ENCODE measurements around the gene ELF2.
"Not testable (repeated sequence)": the region's sequence is repeated elsewhere in the genome, so short reads cannot be mapped to it uniquely, and the experiment has no call there.

Gene ELF2

DNA sequence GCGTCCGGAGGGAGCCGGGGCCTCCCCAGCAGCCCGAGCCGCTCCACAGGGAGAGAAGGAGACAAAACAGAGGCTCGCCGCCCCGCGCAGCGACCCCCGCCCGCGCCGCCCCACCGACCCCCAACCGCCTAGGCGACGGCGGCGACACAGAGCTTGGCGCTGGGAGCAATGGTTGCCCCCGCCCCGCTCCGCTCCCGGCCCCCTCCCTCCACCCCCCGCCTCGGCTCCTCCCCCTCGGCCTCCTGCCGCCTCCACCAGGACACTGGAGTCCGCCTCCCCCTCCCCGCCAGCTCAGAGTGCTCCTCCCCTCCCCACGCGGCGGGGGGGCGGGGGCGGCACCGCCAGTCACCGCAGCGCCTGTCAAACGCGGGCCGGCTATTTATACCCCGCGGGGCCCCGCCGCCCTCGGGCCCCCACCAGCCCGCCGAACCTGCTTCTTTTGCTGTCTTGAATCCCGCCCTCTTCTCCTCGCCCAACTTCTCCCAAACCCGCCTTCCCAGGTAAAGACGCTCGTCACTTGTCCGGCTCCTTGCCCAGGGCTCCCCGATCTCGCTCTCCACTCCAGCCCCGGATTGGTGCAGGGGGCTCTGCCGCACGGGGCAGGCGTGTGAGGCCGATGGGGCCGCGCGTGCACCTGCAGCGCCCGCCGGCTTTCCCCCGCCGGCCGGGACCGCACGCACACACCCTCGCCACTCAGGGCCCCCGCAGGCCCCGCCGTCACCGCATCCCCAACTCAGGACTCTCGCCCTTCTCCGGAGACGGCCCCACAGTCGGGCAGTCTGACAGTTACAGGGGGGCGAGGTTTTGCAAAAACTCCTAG, at the start of gene ELF2:
ELF2 (minus strand) TSS at position 170 of the 820 bp plus-strand sequence. CDS start 39,517 bp downstream, outside the sequence.
- peak; percentile 75 for DNase-seq (ENCODE audit: low read depth)

GRCh38 chr4:139223682-139224317, 46.8 kb upstream of the ELF2 start:
- no peak for DNase-seq (ENCODE audit: low read depth)

GRCh38 chr4:139222215-139222614, 45.2 kb upstream of the ELF2 start:
- no peak for DNase-seq (ENCODE audit: low read depth)

DNA sequence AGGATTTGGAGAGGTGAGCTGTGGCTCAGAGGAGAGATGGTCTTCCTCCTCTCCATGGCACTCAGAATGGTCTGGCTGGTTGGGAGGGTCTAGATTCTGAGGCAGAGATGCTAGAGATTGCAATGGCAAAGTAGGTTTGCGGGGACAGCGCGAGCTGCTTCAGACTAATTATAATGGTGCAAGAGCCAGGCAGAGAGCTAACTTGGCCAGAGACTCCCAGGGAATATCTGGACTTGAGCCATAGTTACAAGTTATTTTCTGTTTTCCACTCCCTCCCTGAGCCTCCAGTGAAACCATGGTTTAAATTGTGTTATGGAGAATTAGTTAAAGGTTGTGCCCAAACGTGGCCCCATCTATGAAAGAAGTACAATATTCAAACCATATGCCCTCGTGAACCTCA, 44.7 kb upstream of the ELF2 start:
- DNase-seq (ENCODE audit: low read depth), result no peak

- no peak for DNase-seq (ENCODE audit: low read depth)
Measured at GRCh38 chr4:139219450-139220055, 42.5 kb upstream of the ELF2 start.

DNA sequence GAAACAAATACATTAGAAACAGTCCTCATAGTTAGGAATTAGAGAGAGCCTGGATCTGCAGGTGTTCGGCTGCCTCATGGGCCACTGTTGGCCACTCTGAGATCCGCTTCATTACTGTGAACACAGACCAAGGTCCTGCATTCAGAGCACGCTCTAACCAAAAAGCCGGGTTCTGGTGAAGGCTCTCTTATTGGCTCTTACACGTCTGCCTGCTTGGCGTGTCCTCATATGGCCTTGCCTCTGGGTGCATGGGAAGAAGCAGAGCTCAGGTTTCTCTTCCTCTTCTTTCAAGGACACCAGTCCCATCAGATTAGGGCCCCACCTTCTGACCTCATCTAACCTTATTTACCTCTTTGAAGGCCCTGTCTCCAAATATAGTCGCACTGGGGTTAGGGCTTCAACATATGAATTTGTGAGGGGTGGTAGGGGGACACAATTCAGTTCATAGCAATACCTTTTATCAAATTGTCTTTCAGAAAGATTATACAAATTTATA, 37.1 kb upstream of the ELF2 start:
- DNase-seq (ENCODE audit: low read depth), result no peak

- not testable (repeated sequence) for DNase-seq (ENCODE audit: low read depth)
Measured at GRCh38 chr4:139213633-139214032, 36.6 kb upstream of the ELF2 start.

- no peak for DNase-seq (ENCODE audit: low read depth)
Measured at GRCh38 chr4:139212900-139213299, 35.9 kb upstream of the ELF2 start.

GRCh38 chr4:139210486-139210885, 33.5 kb upstream of the ELF2 start:
- DNase-seq (ENCODE audit: low read depth), result no peak

DNA sequence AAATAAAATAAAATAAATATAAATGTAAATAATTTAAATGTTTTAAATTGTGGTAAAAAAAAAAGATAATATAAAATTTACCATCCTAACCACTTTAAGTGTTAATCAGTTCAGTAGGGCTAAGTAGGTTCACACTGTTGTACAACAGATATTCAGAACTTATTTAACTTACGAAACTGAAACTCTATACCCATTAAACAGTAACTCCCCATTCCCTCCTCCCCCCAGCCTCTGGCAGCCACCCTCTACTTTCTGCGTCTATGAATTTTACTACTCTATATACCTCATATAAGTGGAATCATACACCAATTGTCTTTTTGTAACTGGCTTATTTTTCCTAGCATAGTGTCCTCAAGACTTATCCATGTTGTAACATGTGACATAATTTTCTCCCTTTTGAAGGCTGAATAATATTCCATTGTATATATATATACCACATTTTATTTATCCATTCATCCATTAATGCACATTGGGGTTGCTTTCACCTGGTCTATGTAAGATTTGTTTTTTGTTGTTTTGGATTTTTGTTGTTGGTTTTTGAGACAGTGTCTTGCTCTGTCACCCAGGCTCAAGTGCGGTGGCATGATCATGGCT, 32.5 kb upstream of the ELF2 start:
- no peak for DNase-seq (ENCODE audit: low read depth)

DNA sequence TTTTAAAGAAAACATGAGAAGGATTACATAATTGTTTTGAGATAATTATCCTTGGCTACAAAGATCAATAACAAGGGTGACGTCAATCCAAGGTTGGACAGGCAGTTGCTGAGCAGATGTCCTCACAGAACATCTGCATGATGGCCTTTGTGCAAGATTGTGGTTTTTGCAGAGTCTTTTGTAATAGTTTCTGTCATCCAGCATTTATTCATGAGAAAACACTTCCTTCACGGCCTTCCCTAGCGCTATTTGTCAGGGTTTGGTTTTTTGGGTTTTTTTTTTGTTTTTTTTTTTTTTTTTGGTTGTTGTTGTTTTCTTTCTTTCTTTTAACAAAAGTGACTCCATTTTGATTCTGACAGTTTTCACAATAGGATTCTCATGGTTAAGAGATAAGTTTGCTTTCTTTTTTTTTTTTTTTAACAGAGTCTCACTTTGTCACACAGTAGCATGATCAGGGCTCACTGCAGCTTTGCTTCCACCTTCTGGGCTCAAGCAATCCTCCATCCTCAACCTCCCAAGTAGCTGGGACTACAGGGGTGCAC, 31.5 kb upstream of the ELF2 start:
- no peak for DNase-seq (ENCODE audit: low read depth)

GRCh38 chr4:139207873-139208403, 30.9 kb upstream of the ELF2 start:
- no peak for DNase-seq (ENCODE audit: low read depth)

GRCh38 chr4:139207247-139207646, 30.2 kb upstream of the ELF2 start:
- no peak for DNase-seq (ENCODE audit: low read depth)

GRCh38 chr4:139202991-139203390, 26.0 kb upstream of the ELF2 start:
- no peak for DNase-seq (ENCODE audit: low read depth)

DNA sequence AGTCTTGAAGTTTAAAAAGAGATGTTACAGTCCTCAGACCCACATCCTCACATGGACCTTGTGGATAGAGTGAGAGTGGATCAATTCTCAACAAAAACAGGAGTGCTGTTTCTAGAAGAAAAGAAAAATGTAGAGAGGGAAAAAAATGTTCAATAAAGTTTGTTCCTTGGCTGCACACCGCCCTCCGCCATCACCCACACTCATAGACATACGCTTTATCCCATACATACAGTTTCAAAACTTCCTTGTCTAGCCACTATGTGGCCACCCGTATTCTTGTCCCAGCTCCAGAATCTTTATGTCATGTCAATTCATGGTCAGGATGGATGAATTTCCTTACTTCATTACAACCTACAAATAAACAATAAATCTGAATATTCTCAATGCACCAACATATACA, 23.5 kb upstream of the ELF2 start:
- DNase-seq (ENCODE audit: low read depth), result no peak

DNA sequence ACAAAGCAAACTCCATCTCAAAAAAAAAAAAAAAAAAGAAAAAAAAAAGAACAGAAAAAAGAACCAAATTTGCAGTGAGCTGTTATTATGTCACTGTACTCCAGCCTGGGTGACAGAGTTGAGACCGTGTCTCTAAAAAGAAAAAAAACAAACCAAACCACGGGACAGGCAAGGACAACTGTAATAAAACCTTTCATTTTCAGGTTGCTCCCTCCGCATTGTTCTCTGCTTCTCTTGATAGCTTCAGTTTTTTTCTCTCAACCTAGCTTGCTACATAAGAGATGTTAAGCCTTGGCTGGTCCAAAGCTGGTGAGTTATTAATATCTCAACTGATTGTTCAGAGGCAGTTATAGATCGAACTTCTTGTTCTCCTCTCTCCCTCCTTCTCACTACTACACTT, 23.1 kb upstream of the ELF2 start:
- no peak for DNase-seq (ENCODE audit: low read depth)

GRCh38 chr4:139197214-139197613, 20.2 kb upstream of the ELF2 start:
- DNase-seq (ENCODE audit: low read depth), result not testable (repeated sequence)

DNA sequence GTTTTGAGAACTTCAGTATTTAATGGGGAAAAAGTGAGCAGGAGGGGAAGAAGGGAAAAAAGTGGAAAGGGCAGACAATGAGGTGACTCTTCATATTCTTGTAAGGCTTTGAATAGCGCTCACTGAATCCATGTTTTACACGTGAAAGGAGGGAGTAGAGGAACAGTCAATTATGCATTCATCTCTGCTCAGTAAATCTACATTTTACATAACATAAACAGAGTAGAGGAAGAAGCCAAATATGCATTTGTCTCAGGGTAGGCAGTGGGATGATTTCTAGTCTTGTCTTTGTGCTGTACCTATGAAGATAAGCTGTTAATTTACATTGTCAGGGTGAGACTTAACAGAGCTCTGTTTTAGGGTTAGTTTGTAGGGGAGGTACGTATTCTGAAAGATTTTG, 19.4 kb upstream of the ELF2 start:
- DNase-seq (ENCODE audit: low read depth), result no peak

GRCh38 chr4:139191373-139191772, 14.4 kb upstream of the ELF2 start:
- DNase-seq (ENCODE audit: low read depth), result no peak

DNA sequence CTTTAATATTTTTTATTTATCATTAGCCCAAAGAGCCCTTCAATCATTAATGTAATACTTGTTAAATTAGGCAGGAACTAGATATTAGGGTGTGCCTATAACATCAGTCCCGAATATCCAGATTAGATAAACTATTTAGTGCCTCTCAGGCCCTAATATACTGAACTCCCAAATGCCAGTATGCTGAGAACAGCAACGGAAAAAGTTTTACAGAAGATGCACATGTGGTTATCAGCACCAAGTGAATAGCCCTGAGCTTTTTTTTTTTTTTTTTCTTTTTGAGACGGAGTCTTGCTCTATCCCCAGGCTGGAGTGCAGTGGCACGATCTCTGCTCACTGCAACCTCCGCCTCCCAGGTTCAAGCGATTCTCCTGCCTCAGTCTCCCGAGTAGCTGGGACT, 13.0 kb upstream of the ELF2 start:
- DNase-seq (ENCODE audit: low read depth), result no peak

GRCh38 chr4:139189417-139189749, 12.4 kb upstream of the ELF2 start:
- no peak for DNase-seq (ENCODE audit: low read depth)
